Measurements from ENCODE around the gene FLNB. TPM values are rescaled to one million over a fixed set of nuclear protein-coding genes. Genes with fewer than 3 reads are reported as not detected.

Gene FLNB
- total RNA-seq, 4 donors from 2014 or later: 60.2 to 138 (median 96.2) TPM

DNA sequence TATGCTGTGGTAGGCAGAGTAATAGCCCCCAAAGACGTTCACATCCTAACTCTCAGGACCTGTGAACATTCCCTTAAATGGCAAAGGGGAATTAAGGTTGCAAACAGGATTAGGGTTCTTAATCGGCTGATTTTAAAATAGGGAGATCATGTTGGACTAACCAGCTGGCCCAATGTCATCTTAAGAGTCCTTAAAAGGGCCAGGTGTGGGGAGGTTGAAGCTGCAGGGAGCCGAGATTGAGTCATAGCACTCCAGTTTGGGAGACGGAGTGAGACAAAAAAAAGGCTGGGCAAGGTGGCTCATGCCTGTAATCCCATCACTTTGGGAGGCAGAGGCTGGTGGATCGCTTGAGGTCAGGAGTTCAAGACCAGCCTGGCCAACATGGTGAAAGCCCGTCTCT lies 1.6 kb upstream of the FLNB start:
- H3K36me3 ChIP-seq: no peaks in the 10 kb centered on the region
- TF ChIP-seq POLR2AphosphoS5 (IDR thresholded peaks at IDR 0.05) (no peak), POLR2A (IDR thresholded peaks at IDR 0.05) (no peak), EP300 (IDR thresholded peaks at IDR 0.05) (no peak)
- TF ChIP-seq, protein P1, sequence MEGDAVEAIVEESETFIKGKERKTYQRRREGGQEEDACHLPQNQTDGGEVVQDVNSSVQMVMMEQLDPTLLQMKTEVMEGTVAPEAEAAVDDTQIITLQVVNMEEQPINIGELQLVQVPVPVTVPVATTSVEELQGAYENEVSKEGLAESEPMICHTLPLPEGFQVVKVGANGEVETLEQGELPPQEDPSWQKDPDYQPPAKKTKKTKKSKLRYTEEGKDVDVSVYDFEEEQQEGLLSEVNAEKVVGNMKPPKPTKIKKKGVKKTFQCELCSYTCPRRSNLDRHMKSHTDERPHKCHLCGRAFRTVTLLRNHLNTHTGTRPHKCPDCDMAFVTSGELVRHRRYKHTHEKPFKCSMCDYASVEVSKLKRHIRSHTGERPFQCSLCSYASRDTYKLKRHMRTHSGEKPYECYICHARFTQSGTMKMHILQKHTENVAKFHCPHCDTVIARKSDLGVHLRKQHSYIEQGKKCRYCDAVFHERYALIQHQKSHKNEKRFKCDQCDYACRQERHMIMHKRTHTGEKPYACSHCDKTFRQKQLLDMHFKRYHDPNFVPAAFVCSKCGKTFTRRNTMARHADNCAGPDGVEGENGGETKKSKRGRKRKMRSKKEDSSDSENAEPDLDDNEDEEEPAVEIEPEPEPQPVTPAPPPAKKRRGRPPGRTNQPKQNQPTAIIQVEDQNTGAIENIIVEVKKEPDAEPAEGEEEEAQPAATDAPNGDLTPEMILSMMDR (IDR thresholded peaks at IDR 0.05): no peak
- peaks cover 0 to 33% (median 16%) of the 10 kb centered on the region in 3 donors for H3K4me1 ChIP-seq
- no peaks in the 10 kb centered on the region for H3K27me3 ChIP-seq
- WGBS, 2 donors (ENCODE audit: low coverage in 1 of 2): 48 to 51% methylated on average over 5 of the region's 6 CpGs
- H3K4me3 ChIP-seq: no peak overlapping the region
- H3K27ac ChIP-seq: peak overlapping the region in 2 of 4 donors; percentile 67 to 69
- no peaks in the 10 kb centered on the region for H3K9me3 ChIP-seq
- no peak for ATAC-seq

DNA sequence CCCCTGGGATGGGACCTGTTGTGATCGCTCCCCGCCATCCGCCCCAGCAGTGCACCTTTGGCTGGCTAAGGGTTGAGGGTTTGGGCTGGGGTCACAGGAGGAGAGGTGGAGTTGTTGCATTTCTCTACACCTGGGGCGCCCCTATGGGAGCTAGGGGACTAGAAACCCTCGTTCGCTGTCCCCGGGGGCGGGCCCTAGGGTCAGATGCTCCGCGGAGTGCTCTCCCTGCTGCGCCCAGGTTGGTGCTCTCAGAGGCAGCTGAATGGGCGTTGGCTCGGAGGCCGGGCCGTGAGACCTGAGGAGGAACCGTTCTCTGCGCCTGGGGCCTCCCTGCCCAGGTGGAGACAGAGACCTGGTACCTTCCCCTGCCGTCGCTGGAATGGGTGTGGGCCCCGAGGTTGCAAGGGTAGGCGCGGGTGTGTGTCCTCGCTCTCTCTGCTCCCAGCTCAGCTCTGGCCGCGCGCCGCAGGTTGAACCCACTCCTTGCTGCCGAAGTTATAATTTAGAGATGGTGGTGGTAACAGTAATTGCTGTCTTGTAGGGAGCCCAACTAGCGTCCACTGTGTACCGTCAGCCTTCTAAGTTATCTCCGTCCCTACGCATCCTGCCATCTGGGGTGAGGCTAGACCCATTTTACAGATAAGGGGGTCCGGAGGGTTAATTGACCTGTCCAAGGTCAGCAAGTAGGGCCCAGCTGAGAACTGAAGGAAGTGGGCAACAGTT lies 965 bp downstream of the FLNB start:
- peak overlapping the region; percentile 60 to 65 for H3K4me3 ChIP-seq
- H3K27me3 ChIP-seq: no peaks in the 10 kb centered on the region
- peaks cover 4 to 59% (median 24%) of the 10 kb centered on the region in 3 donors for H3K4me1 ChIP-seq
- H3K27ac ChIP-seq: peak overlapping the region; percentile 54 to 87 (median 84)
- no peaks in the 10 kb centered on the region for H3K36me3 ChIP-seq
- WGBS, 2 donors (ENCODE audit: low coverage in 1 of 2): 8 to 10% methylated on average over 4 to 10 of the region's 33 CpGs
- TF ChIP-seq EP300 (IDR thresholded peaks at IDR 0.05) (no peak), POLR2AphosphoS5 (IDR thresholded peaks at IDR 0.05) (peak; percentile 20), POLR2A (IDR thresholded peaks at IDR 0.05) (no peak)
- TF ChIP-seq, protein P1 (IDR thresholded peaks at IDR 0.05): no peak
- no peaks in the 10 kb centered on the region for H3K9me3 ChIP-seq
- ATAC-seq: peak; percentile 5

DNA sequence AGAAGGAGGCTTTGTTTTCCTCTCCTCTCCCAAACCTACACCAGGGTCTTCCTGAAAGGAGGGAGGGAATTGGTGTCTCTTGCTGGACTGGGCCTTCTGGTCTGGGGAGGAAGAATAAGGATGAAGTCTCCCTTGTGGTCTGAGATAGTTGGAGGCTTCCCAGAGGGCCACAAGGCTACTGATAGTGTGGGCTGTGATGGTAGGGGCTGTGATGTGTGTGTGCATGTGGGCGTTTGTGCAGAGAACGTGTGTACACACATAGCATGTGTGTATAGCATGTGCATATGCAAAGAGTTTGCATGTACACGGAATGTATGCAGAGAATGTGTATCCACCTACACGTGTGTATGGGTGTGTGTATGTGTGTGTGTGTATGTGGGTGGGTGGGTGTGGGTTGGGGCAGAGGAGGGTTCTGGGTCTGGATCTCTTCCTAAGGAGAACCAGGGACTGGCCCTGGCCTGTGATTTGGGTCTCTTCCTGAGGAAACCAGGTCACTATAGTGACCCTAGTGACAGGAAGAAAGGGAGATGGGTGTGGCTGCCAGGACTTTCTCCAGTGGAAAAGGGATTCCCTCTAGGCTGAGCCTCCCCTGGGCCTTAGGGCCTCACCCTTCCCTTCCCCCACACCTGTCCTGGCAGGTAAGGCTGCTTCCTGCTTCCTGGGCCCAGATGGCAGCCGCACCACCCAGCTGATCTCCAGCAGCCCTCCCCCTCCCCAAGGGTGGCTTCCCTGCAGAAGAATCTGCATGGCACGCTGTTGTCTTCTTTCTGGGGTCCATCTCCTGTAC lies 1.7 kb downstream of the FLNB start:
- Histone ChIP-seq H3K4me1 (peaks cover 4 to 66% (median 31%) of the 10 kb centered on the region in 3 donors), H3K27ac (peak overlapping the region; percentile 54 to 87 (median 84)), H3K36me3 (no peaks in the 10 kb centered on the region), H3K4me3 (peak overlapping the region; percentile 60 to 65), H3K9me3 (no peaks in the 10 kb centered on the region), H3K27me3 (no peaks in the 10 kb centered on the region)
- no peak for ATAC-seq
- no peak for TF ChIP-seq POLR2A (IDR thresholded peaks at IDR 0.05)
- TF ChIP-seq, protein P1 (IDR thresholded peaks at IDR 0.05): no peak
- 11 to 15% methylated on average over 2 to 3 of the region's 6 CpGs for WGBS, 2 donors (ENCODE audit: low coverage in 1 of 2)

- ATAC-seq: no peak
- Histone ChIP-seq H3K4me1 (peaks cover 4 to 72% (median 37%) of the 10 kb centered on the region in 3 donors), H3K4me3 (peak overlapping the region; percentile 60 to 65), H3K27ac (peak overlapping the region; percentile 52 to 87 (median 84)), H3K9me3 (no peaks in the 10 kb centered on the region), H3K36me3 (no peaks in the 10 kb centered on the region), H3K27me3 (no peaks in the 10 kb centered on the region)
- 22 to 37% methylated on average over 3 to 5 of the region's 5 CpGs for WGBS, 2 donors (ENCODE audit: low coverage in 1 of 2)
- TF ChIP-seq EP300 (IDR thresholded peaks at IDR 0.05): no peak
- TF ChIP-seq, protein P1 (IDR thresholded peaks at IDR 0.05): no peak
- TF ChIP-seq POLR2A (IDR thresholded peaks at IDR 0.05): no peak
- TF ChIP-seq POLR2AphosphoS5 (IDR thresholded peaks at IDR 0.05): no peak
Observed at GRCh38 chr3:58010562-58010961, 2.3 kb downstream of the FLNB start.
